Right lobe of liver (tissue), 4 donors: ENCODE results near the gene RAF1.

Experiments
- POLR2A ChIP-seq: fragments of 450-650 bp; IDR thresholded peaks from one replicate; pipeline ENCODE4 v1.6.1; 2017; ENCODE audit warnings: antibody characterized with exemption, mild to moderate bottlenecking
- TF ChIP-seq, protein P1 (sequence below), 4 donors: fragments of 200-600 bp in 3 of 4; fragments of 450-650 bp in 1 of 4; IDR thresholded peaks; one replicate each; pipeline versions ENCODE4 v1.5.1 to v1.8.0; 2016 to 2022; ENCODE audit warnings: antibody characterized with exemption in 4 of 4, mild to moderate bottlenecking in 2 of 4
- donor health status: DM: no; HTN: no; CAD: no.
- donor health status: DM: no; HTN: no; CAD: no.
- donor health status: DM: no; HTN: yes; CAD: no.

DNA sequence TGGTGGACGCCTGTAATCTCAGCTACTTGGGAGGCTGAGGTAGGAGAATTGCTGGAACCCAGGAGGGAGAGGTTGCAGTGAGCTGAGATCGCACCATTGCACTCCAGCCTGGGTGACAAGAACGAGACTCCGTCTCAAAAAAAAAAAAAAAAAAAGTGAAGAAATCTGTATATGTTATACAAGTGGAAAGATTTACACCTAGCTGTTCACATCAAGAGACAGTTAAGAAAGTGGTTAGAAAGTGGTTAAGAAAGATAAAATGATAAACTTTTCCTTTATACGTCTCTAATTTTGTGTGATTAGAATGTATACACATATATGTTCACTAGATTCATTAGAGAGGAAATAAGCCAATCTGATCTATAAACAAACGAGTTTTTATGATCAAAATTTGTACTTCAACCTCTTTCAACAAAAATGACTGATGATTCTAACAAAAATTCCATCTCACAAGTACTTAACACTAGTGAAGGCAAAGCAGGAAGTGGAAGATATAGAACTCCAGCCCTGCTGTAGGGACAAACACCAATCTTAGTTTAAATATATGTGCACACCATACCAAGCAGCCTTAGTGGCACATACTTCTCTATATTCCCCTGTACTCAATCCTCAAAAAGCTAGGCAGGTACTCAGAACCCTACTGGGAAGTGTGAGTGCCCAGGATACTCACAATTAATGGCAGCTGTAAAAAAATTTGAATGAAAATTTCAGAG lies 51.2 kb downstream of the RAF1 start:
- TF ChIP-seq, protein P1, sequence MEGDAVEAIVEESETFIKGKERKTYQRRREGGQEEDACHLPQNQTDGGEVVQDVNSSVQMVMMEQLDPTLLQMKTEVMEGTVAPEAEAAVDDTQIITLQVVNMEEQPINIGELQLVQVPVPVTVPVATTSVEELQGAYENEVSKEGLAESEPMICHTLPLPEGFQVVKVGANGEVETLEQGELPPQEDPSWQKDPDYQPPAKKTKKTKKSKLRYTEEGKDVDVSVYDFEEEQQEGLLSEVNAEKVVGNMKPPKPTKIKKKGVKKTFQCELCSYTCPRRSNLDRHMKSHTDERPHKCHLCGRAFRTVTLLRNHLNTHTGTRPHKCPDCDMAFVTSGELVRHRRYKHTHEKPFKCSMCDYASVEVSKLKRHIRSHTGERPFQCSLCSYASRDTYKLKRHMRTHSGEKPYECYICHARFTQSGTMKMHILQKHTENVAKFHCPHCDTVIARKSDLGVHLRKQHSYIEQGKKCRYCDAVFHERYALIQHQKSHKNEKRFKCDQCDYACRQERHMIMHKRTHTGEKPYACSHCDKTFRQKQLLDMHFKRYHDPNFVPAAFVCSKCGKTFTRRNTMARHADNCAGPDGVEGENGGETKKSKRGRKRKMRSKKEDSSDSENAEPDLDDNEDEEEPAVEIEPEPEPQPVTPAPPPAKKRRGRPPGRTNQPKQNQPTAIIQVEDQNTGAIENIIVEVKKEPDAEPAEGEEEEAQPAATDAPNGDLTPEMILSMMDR (IDR thresholded peaks at IDR 0.05): no peak
- no peak for TF ChIP-seq POLR2A
